HFFc6 (cell line): ENCODE data around the gene TFPI. TPM values are rescaled to one million over a fixed set of nuclear protein-coding genes. Genes with fewer than 3 reads are reported as not detected.
"Not testable (repeated sequence)": the region's sequence is repeated elsewhere in the genome, so short reads cannot be mapped to it uniquely, and the experiment has no call there.

Source experiments
- DNase-seq: peaks from one replicate; pipeline ENCODE4 v3.0.0-alpha.2; 2018
- H3K27ac Mint-ChIP-seq: 2 replicates; pipeline ENCODE4 v1.8.0; 2020; ENCODE audit warnings: mild to moderate bottlenecking, mixed read lengths
- H3K27me3 Mint-ChIP-seq: 2 replicates; pipeline ENCODE4 v1.8.0; 2021; ENCODE audit warnings: mild to moderate bottlenecking, moderate library complexity, mixed read lengths; ENCODE audit not compliant: insufficient read depth
- H3K36me3 Mint-ChIP-seq: 2 replicates; pipeline ENCODE4 v1.8.0; 2021; ENCODE audit warnings: low read depth, mixed read lengths
- H3K4me1 Mint-ChIP-seq: 2 replicates; pipeline ENCODE4 v1.8.0; 2020; ENCODE audit warnings: low read depth, mixed read lengths
- H3K4me3 Mint-ChIP-seq: 2 replicates; pipeline ENCODE4 v1.8.0; 2020; ENCODE audit warnings: mild to moderate bottlenecking, moderate library complexity, mixed read lengths
- H3K9me3 Mint-ChIP-seq: 2 replicates; pipeline ENCODE4 v1.8.0; 2020; ENCODE audit warnings: mild to moderate bottlenecking, mixed read lengths
- CTCF ChIP-seq: fragments of 200-600 bp; sonication (generic); IDR thresholded peaks from 2 replicates; pipeline ENCODE4 v1.5.0; 2021; ENCODE audit warnings: antibody characterized with exemption, mild to moderate bottlenecking
- total RNA-seq, 6 experiments: library from RNA; stranded (reverse); fragmentation: NEBNext Ultra II Directional; extraction: Animal tissue kit (Norgen Biotek cat#: 25700); gene quantifications; 2 replicates in 1 of 6; 3 replicates in 5 of 6; pipeline ENCODE4 v1.2.3, GENCODE V29; 2021

Gene TFPI
- total RNA-seq, 6 experiments from 2014 or later: 25.4 to 42.4 (median 34.7) TPM

- Mint-ChIP-seq H3K4me3 (no peak overlapping the region), H3K36me3 (peaks cover 7% of the 10 kb centered on the region; the same call in 1 of the 2 replicates), H3K27me3 (no peaks in the 10 kb centered on the region), H3K9me3 (no peaks in the 10 kb centered on the region), H3K27ac (peak overlapping the region; percentile 42; the same call in 1 of the 2 replicates), H3K4me1 (peaks cover 78% of the 10 kb centered on the region)
- no peak for DNase-seq
- TF ChIP-seq CTCF: no peak
Measured at GRCh38 chr2:187543488-187543887, 10.7 kb downstream of the TFPI start.

DNA sequence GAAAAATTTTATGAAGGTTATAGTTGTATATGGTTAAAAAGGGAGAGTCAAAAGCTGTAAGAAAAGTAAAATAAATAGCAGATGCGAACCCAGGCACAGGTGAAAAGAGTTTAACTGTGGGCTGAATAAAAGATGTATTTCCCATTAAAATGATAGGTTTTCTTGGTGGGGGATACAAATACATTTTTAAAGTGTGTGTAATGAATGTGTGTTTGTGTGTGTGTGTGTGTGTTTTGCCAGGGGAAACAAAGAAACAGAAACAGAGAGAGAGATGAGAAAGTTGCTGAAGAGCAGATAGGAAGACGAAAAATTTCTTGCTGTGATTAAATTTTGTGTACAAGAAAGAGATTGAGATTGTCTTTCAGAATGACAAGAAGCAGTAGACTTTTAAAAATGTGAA, 12.1 kb downstream of the TFPI start:
- no peak for TF ChIP-seq CTCF
- peak overlapping the region; percentile 66 for H3K4me3 Mint-ChIP-seq
- H3K9me3 Mint-ChIP-seq: no peaks in the 10 kb centered on the region
- H3K27ac Mint-ChIP-seq: peak overlapping the region; percentile 87
- H3K36me3 Mint-ChIP-seq: peaks cover 16% of the 10 kb centered on the region
- H3K4me1 Mint-ChIP-seq: peaks cover 64% of the 10 kb centered on the region
- no peaks in the 10 kb centered on the region for H3K27me3 Mint-ChIP-seq
- peak; percentile 62 for DNase-seq

GRCh38 chr2:187541086-187542085, 12.8 kb downstream of the TFPI start:
- peaks cover 23% of the 10 kb centered on the region for H3K36me3 Mint-ChIP-seq
- H3K4me3 Mint-ChIP-seq: peak overlapping the region; percentile 66
- no peak for TF ChIP-seq CTCF
- peaks cover 57% of the 10 kb centered on the region for H3K4me1 Mint-ChIP-seq
- H3K27ac Mint-ChIP-seq: peak overlapping the region; percentile 87
- no peaks in the 10 kb centered on the region; the same call in 1 of the 2 replicates for H3K9me3 Mint-ChIP-seq
- peak; percentile 72 for DNase-seq
- no peaks in the 10 kb centered on the region for H3K27me3 Mint-ChIP-seq

- peaks cover 46% of the 10 kb centered on the region for H3K36me3 Mint-ChIP-seq
- not testable (repeated sequence) for DNase-seq, H3K27ac Mint-ChIP-seq, H3K27me3 Mint-ChIP-seq, H3K4me3 Mint-ChIP-seq
- H3K4me1 Mint-ChIP-seq: peaks cover 35% of the 10 kb centered on the region
- peaks cover 15% of the 10 kb centered on the region for H3K9me3 Mint-ChIP-seq
Measured at GRCh38 chr2:187538222-187538621, 16.0 kb downstream of the TFPI start.

DNA sequence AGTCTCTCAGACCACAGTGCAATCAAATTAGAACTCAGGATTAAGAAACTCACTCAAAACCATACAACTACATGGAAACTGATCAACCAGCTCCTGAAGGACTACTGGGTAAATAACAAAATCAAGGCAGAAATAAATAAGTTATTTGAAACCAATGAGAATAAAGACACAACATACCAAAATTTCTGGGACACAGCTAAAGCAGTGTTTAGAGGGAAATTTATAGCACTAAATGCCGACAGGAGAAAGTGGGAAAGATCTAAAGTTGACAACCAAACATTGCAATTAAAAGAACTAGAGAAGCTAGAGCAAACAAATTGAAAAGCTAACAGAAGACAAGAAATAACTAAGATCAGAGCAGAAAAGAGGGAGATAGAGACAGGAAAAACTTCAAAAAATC, 18.9 kb downstream of the TFPI start:
- H3K4me1 Mint-ChIP-seq: peaks cover 12% of the 10 kb centered on the region
- not testable (repeated sequence) for H3K27me3 Mint-ChIP-seq, H3K4me3 Mint-ChIP-seq, DNase-seq, H3K27ac Mint-ChIP-seq
- H3K9me3 Mint-ChIP-seq: peaks cover 15% of the 10 kb centered on the region
- H3K36me3 Mint-ChIP-seq: peaks cover 50% of the 10 kb centered on the region

DNA sequence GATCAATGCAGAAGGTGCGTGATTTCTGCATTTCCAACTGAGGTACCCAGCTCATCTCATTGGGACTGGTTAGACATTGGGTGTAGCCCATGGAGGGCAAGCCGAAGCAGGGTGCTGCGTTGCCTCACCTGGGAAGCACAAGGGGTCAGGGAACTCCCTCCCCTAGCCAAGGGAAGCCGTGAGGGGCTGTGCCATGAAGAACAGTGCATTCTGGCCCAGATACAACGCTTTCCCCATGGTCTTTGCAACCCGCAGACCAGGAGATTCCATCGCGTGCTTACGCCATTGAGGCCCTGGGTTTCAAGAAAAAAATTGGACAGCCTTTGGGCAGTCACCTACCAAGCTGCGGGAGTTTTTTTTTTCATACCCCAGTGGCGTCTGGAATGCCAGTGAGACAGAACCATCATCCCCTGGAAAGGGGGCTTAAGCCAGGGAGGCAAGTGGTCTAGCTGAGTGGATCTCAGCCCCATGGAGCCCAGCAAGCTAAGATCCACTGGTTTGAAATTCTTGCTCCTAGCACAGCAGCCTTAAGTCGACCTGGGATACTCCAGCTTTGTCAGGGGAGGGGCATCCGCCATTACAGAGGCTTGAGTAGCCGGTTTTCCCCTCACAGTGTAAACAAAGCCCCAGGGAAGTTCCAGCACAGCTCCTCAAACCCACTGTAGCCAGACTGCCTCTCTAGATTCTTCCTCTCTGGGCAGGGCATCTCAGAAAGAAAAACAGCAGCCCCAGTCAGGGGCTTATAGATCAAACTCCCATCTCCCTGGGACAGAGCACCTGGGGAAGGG, 21.7 kb downstream of the TFPI start:
- Mint-ChIP-seq H3K36me3 (peaks cover 38% of the 10 kb centered on the region), H3K27ac (no peak overlapping the region), H3K4me1 (peaks cover 7% of the 10 kb centered on the region; the same call in 1 of the 2 replicates), H3K27me3 (no peaks in the 10 kb centered on the region), H3K4me3 (no peak overlapping the region), H3K9me3 (peaks cover 15% of the 10 kb centered on the region)
- DNase-seq: no peak
- no peak for TF ChIP-seq CTCF
